Measurements from ENCODE around the gene SP3. TPM values are rescaled to one million over a fixed set of nuclear protein-coding genes. Genes with fewer than 3 reads are reported as not detected.
A peak's percentile ranks its signal among the peaks of the same experiment; 100 is the strongest.

The SP3 gene
- total RNA-seq, 2 experiments from 2014 or later = 95.7 to 105 TPM

DNA sequence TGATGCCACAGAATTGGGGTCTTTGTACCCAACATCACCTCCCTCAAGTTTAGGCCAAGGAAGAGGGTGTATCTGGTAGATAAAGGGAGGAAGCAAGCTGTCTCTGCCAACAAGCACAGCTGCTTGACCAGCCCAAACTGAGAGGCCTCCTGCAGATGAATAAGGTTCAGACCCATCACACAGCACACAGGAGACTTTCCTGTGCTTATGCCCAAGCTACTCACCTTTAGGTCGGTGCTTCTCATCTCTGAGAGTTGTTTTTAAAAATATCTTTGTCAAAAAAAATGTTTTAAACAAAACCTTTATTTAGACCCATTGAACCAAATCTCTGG lies 24.7 kb upstream of the SP3 start:
- Mint-ChIP-seq H3K36me3 (no peaks in the 10 kb centered on the region), H3K27ac (no peak overlapping the region), H3K27me3 (peaks cover 5% of the 10 kb centered on the region), H3K9me3 (ENCODE audit: low read depth) (no peaks in the 10 kb centered on the region), H3K4me3 (no peak overlapping the region), H3K4me1 (no peaks in the 10 kb centered on the region)
- CTCF ChIA-PET = no interaction called here
- ATAC-seq (no peak), DNase-seq (no peak)

DNA sequence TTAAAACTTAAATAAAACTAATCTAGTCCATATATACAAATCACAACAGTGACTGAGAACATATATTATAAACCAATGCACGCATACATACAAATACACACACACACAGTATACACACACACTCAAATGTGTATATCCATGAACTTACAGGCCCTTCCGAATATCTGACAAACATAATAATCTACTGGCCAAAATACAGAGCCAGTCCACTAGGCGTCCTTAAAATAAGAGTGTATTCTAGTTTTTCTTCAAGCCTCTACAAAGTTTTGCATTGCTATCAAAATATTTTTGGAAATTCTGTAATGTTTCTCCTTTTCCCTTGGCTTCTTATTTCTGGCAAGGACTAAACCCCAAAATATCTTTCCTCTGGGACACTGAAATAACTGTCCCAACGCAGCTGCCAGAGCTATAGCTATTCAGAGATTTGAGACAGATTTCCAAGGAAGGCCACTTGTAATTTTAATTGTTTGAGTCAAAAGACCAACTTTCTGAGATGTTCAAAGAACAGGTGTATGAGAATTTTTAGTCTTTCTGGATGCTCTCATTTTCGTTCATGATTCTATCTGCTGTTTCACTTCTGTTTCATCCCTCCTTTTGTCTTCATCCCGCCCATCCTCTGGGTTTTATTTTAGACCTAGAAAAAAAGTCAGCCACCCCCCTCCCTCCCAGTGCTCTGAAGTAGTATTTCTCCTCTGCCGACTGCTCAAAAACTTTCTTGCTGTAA lies 24.1 kb upstream of the SP3 start:
- CTCF ChIA-PET = no interaction called here
- Mint-ChIP-seq H3K27me3 (peaks cover 3% of the 10 kb centered on the region), H3K4me3 (no peak overlapping the region), H3K4me1 (no peaks in the 10 kb centered on the region), H3K36me3 (no peaks in the 10 kb centered on the region), H3K27ac (no peak overlapping the region), H3K9me3 (ENCODE audit: low read depth) (no peaks in the 10 kb centered on the region)
- DNase-seq = no peak
- ATAC-seq = no peak

DNA sequence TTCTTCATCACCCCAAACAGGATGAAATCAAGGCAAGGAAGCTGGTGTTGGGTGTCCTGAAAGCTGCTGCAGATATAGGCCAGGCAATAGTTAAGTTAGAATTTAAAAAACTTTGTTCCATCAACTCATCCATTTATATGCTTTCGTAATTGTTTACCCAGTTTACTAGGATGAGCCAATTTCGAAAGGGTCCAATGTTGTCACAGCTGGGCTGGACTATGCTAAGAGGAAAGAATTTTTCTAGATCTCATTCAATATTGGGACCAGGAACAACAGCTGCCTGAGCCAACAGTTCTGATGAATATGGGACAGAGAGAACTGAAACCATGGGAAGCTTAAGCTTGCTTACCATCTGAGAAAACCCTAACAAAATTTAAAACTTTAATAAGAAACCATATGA lies 21.6 kb upstream of the SP3 start:
- DNase-seq (no peak), ATAC-seq (no peak)
- Mint-ChIP-seq H3K4me1 (no peaks in the 10 kb centered on the region), H3K27ac (no peak overlapping the region), H3K9me3 (ENCODE audit: low read depth) (no peaks in the 10 kb centered on the region), H3K27me3 (no peaks in the 10 kb centered on the region), H3K36me3 (no peaks in the 10 kb centered on the region), H3K4me3 (no peak overlapping the region)
- CTCF ChIA-PET = no interaction called here

DNA sequence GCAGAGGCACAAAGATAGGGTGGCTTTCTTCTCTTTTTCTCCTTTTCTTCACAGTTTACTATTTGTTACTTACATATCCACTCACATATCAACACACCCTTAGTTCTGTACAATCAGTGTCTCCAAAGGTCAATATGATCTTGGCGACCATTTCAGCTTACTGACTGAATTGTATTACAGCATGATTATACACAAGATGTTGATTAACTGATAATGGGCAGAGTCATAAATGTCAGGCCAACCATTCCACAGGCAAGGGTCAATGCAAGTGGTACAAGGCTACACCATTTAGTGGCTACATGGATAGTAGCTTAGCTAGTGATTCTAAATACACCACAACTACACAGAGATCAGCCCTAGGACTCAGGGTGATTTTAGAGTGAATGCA lies 20.4 kb upstream of the SP3 start:
- CTCF ChIA-PET = no interaction called here
- H3K36me3 Mint-ChIP-seq = no peaks in the 10 kb centered on the region
- no peak for ATAC-seq
- H3K4me1 Mint-ChIP-seq = no peaks in the 10 kb centered on the region
- no peaks in the 10 kb centered on the region for H3K9me3 Mint-ChIP-seq (ENCODE audit: low read depth)
- H3K27ac Mint-ChIP-seq = no peak overlapping the region
- DNase-seq = no peak
- H3K27me3 Mint-ChIP-seq = no peaks in the 10 kb centered on the region
- no peak overlapping the region for H3K4me3 Mint-ChIP-seq

DNA sequence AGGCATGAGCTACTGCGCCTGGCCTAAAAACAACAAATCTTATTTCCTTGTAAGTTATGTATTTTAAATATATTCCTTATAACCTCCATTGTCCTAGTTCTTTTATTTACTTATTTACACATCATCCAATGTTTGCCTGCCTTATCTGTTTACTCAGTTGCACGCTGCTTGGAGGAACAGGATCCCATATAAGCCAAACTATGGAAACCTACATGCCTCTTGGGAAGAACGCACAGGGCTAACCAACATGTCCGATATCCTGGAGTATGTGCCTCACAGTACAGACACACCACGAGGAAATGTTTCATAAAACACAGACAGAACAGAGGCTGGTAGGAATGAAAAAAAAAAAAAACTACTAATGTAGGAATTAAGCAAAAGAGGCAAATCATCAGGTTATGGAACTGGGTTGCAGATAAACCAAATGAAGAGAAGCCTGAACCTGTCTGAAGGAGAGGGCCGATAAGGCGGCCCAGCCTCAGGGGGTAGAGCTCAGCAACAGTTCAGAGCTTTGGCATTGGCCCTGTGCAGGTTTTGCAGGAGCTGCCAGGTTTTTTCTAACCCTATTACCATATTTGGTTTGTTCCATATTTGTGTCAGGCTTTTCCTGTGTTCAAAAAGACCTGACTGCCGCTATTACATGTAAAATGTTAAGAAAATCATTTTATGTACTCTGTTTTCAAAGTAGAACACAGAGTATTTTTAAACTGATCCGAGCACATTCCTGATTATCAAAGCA lies 19.9 kb upstream of the SP3 start:
- CTCF ChIA-PET = no interaction called here
- Mint-ChIP-seq H3K9me3 (ENCODE audit: low read depth) (no peaks in the 10 kb centered on the region), H3K27ac (no peak overlapping the region), H3K4me3 (no peak overlapping the region), H3K4me1 (no peaks in the 10 kb centered on the region), H3K36me3 (no peaks in the 10 kb centered on the region), H3K27me3 (no peaks in the 10 kb centered on the region)
- DNase-seq (no peak), ATAC-seq (no peak)

DNA sequence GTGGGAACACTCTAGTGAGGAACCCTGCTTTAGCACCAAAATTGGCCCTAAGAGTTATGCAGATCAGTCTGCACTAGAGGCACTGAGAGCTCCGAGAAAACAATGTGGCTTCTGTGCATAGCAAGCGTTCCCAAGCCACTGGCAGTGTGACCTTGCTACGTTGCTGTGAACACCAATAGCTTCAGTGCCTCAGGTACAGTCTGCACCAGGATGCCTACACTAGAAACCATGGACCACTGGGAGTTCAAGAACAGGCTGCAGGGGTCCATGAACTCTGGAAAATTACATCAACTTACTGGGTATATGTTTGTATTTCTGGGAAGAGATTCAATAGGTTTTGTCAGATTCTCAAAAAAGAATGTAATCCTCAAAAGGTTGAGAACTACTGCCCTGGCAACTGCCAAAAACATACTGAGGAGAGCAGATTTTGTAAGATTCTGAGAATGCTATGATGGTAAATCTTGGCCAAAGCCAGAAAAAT lies 18.3 kb upstream of the SP3 start:
- Mint-ChIP-seq H3K27ac (no peak overlapping the region), H3K4me1 (no peaks in the 10 kb centered on the region), H3K4me3 (no peak overlapping the region), H3K36me3 (no peaks in the 10 kb centered on the region), H3K27me3 (no peaks in the 10 kb centered on the region), H3K9me3 (ENCODE audit: low read depth) (no peaks in the 10 kb centered on the region)
- DNase-seq = no peak
- no peak for ATAC-seq
- CTCF ChIA-PET = interaction anchor here (0.6 to 1.3 kb wide), 2 partner anchors 13 to 278 kb away, joined by 3 read pairs; no protein-coding TSS in a partner anchor

DNA sequence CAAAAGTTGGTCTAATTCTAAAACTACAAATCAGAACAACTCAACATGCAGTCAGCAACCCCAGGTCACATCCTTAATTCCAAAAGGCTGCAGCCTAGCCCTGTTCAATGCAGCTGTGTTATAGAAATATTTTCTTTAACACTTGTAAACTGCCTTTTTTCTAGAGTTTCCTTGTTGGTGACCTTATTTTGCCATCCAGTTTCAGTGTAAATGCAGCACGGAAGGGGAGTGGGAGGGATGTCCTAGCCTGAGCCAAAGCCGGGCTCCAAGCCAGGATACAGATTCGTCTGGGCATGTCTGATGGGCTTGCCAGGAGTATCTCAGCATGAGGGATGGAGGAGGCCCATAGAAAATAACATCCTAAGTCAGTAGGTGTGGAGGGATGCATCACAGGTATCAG lies 17.7 kb upstream of the SP3 start:
- CTCF ChIA-PET = interaction anchor here (1.3 kb wide), 1 partner anchor 14 kb away, joined by 3 read pairs; no protein-coding TSS in a partner anchor
- no peak for DNase-seq
- H3K36me3 Mint-ChIP-seq = no peaks in the 10 kb centered on the region
- no peaks in the 10 kb centered on the region for H3K27me3 Mint-ChIP-seq
- no peaks in the 10 kb centered on the region for H3K9me3 Mint-ChIP-seq (ENCODE audit: low read depth)
- no peak overlapping the region for H3K4me3 Mint-ChIP-seq
- H3K27ac Mint-ChIP-seq = no peak overlapping the region
- H3K4me1 Mint-ChIP-seq = no peaks in the 10 kb centered on the region
- no peak for ATAC-seq

DNA sequence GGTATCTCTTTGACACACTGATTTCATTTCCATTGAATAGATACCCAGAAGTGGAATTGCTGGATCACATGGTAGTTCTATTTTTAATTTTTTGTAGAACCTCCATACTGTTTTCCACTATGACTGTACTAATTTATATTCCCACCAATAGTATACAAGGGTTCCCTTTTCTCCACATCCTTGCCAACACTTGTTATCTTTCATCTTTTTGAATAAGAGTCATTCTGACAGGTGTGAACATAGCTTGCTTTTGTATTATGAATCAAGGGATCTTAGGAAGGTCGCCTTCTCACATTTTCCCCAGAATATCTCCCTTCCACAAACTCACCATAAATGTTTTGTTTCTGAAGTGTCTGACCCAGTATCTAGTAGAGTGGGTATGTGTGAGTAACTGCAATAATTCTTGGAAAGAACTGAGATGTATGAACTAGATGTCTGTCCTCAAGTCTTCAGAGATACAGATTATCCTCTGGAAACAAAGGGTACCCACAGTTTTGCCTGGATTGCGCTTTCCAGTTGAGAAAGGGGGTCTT lies 17.1 kb upstream of the SP3 start:
- Mint-ChIP-seq H3K9me3 (ENCODE audit: low read depth) (no peaks in the 10 kb centered on the region), H3K27ac (no peak overlapping the region), H3K36me3 (no peaks in the 10 kb centered on the region), H3K27me3 (no peaks in the 10 kb centered on the region), H3K4me3 (no peak overlapping the region), H3K4me1 (no peaks in the 10 kb centered on the region)
- CTCF ChIA-PET = interaction anchor here (1.3 kb wide), 1 partner anchor 14 kb away, joined by 3 read pairs; no protein-coding TSS in a partner anchor
- no peak for DNase-seq
- ATAC-seq = no peak

DNA sequence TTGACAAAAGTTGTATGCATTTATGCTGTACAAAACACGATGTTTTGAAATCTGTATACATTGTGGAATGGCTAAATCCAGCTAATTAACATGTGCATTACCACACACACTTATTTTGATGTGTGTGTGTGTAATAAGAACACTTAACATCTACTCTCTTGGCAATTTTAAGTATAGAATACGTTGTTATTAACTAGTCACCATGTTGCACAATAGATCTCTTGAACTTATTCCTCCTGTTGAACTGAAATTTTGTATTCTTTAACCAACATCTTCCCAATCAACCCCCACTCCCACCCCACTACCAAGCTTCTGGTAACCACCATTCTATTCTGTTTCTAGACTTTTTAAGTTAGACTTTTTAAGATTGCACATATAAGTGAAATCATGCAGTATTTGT lies 16.3 kb upstream of the SP3 start:
- Mint-ChIP-seq H3K27ac (no peak overlapping the region), H3K4me3 (no peak overlapping the region), H3K9me3 (ENCODE audit: low read depth) (no peaks in the 10 kb centered on the region), H3K4me1 (no peaks in the 10 kb centered on the region), H3K27me3 (no peaks in the 10 kb centered on the region), H3K36me3 (no peaks in the 10 kb centered on the region)
- DNase-seq (no peak), ATAC-seq (no peak)
- CTCF ChIA-PET = no interaction called here

DNA sequence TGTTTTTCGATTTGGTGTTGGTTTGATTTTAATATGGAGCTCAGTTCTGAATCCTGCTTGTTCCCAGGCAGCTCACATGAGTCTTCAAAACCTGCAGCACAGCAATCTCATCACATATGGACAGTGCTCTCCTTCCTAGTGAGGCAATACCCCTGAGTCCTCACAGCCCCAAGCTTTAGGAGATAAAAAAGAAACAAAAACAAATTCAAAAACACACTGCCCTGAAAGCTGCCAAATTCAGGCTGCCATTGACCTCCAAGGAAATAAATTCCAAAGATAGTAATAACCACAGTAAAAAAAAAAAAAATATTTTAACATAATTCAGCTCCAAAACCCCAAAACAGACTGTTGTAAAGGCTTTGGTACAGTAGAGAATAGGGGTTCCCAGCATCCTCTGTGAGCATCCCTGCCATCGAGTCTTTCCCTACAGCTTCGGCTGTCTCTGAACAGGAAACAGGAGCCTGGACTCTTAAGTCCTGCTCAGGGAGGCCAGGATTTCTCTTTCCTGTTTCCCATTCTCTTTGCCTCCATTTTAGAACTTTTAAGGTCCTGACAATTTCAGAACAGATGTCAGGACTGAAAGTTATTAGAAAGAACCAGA lies 14.7 kb upstream of the SP3 start:
- Mint-ChIP-seq H3K4me3 (no peak overlapping the region), H3K27me3 (peaks cover 3% of the 10 kb centered on the region), H3K4me1 (no peaks in the 10 kb centered on the region), H3K36me3 (no peaks in the 10 kb centered on the region), H3K9me3 (ENCODE audit: low read depth) (no peaks in the 10 kb centered on the region), H3K27ac (no peak overlapping the region)
- DNase-seq (no peak), ATAC-seq (no peak)
- CTCF ChIA-PET = no interaction called here

DNA sequence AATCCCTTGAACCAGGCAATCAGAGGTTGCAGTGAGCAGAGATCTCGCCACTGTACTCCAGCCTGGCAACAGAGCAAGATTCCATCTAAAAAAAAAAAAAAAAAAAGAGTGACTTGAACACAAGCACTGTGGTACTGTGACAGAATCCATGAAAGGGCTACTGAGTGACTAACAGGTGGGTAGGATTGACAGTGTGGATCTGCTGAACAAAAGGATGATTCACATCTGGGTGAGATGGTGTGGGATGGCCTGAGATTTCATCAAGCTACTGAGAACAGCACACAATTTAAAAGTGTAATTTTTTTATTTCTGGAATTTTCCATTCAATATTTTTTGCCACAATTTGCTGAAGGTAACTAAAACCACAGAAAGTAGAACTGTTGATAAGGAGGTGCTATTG lies 13.3 kb upstream of the SP3 start:
- CTCF ChIA-PET = no interaction called here
- Mint-ChIP-seq H3K4me3 (no peak overlapping the region), H3K4me1 (no peaks in the 10 kb centered on the region), H3K27me3 (peaks cover 5% of the 10 kb centered on the region), H3K36me3 (no peaks in the 10 kb centered on the region), H3K9me3 (ENCODE audit: low read depth) (no peaks in the 10 kb centered on the region), H3K27ac (no peak overlapping the region)
- ATAC-seq = peak; percentile 51
- DNase-seq = no peak

DNA sequence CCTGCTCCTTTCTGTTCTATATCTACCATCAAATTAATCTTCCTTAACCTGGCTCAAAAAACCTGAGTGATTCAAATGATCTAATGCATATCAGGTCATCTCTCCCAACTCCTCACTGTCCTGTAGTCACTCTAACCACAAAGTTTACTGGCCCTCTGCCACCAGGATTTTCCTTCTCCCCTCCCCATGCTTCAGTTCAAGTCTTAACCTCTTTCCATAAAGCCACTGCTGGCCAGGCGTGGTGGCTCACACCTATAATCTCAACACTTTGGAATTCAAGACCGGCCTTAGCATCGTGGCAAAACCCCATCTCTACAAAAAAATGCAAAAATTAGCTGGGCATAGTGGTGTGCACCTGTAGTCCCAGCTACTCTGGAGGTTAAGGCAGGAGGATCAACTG lies 7.5 kb upstream of the SP3 start:
- Mint-ChIP-seq H3K9me3 (ENCODE audit: low read depth) (no peaks in the 10 kb centered on the region), H3K4me1 (peaks cover 4% of the 10 kb centered on the region), H3K4me3 (no peak overlapping the region), H3K27me3 (peaks cover 13% of the 10 kb centered on the region), H3K36me3 (no peaks in the 10 kb centered on the region), H3K27ac (no peak overlapping the region)
- no peak for ATAC-seq
- CTCF ChIA-PET = interaction anchor here (1.3 kb wide), 1 partner anchor 43 kb away, joined by 3 read pairs; no protein-coding TSS in a partner anchor
- no peak for DNase-seq

DNA sequence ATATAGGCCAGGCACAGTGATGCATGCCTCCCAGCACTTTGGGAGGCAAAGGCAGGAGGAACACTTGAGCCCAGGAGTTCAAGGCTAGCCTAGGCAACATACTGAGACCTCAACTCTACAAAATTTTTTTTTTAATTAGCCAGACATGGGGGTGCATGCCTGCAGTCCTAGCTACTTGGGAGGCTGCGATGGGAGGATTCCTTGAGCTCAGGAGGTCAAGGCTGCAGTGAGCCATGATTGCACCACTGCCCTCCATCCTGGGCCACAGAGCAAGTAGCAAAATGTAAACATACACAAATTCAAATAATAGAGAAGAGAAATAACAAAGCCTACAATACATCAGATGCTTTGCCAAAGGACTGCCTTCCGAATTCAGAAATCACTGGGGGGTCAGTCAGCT lies 7.0 kb upstream of the SP3 start:
- CTCF ChIA-PET = interaction anchor here (1.3 kb wide), 1 partner anchor 44 kb away, joined by 3 read pairs; no protein-coding TSS in a partner anchor
- Mint-ChIP-seq H3K4me3 (no peak overlapping the region), H3K9me3 (ENCODE audit: low read depth) (no peaks in the 10 kb centered on the region), H3K27me3 (peaks cover 13% of the 10 kb centered on the region), H3K4me1 (peaks cover 4% of the 10 kb centered on the region), H3K27ac (no peak overlapping the region), H3K36me3 (no peaks in the 10 kb centered on the region)
- ATAC-seq (no peak), DNase-seq (no peak)

DNA sequence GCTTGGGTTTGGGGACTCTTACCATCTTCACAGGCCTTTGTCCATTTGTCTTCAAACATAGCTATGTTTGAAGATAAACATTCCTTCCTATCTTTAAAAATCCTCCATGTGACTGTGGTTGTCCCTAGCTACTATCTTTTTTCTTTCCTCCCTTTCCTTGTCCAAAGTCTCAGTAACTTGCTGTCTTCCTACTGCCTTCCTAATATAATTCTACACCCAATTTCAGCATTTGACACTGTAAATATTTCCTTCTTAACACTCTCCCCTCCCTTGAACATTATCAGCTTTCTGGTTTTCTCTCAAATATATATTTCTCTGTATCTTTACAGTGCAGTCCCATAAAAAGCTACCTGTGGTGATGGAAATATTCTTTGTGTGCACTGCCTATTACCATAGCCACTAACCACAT lies 5.3 kb upstream of the SP3 start:
- Mint-ChIP-seq H3K4me1 (peaks cover 16% of the 10 kb centered on the region), H3K27me3 (peaks cover 13% of the 10 kb centered on the region), H3K9me3 (ENCODE audit: low read depth) (no peaks in the 10 kb centered on the region), H3K36me3 (no peaks in the 10 kb centered on the region), H3K4me3 (no peak overlapping the region), H3K27ac (no peak overlapping the region)
- ATAC-seq (no peak), DNase-seq (no peak)
- CTCF ChIA-PET = no interaction called here

Data from activated CD8-positive, alpha-beta memory T cell treated with anti-CD3 and anti-CD28 coated beads, Interleukin-2, amount 10 ng/mL, durations not matched to agents 7 days and 5 days (primary cell).